Natural killer cell (primary cell): ENCODE data around the gene LDLRAD4. TPM values are rescaled to one million over a fixed set of nuclear protein-coding genes. Genes with fewer than 3 reads are reported as not detected.

Experiments used
- ATAC-seq, 3 donors: fragments of 150-1000 bp in 2 of 3; fragments of 200-7000 bp in 1 of 3; cut with Tn5 transposase; 1 replicate in 1 of 3; 2 replicates in 2 of 3; pipeline ENCODE4 v1.10.0; 2021; ENCODE audit warnings: mild to moderate bottlenecking in 2 of 3, moderate library complexity in 2 of 3
- DNase-seq, 2 donors: peaks; one replicate each; pipeline versions ENCODE4 v3.0.0 to v3.0.0-alpha.2; 2013 to 2021; ENCODE audit warnings: mixed read lengths in 1 of 2
- H3K27ac ChIP-seq: one replicate; pipeline ENCODE4 v1.5.1; 2013; ENCODE audit warnings: mild to moderate bottlenecking, low read length
- H3K27me3 ChIP-seq: one replicate; pipeline ENCODE4 v1.6.1; 2013; ENCODE audit warnings: low read length; ENCODE audit not compliant: control insufficient read depth, insufficient read depth
- H3K36me3 ChIP-seq: one replicate; pipeline ENCODE4 v1.6.1; 2013; ENCODE audit warnings: low read length; ENCODE audit not compliant: control insufficient read depth, insufficient read depth
- H3K4me1 ChIP-seq: one replicate; pipeline ENCODE4 v1.6.1; 2013; ENCODE audit warnings: low read length; ENCODE audit not compliant: control insufficient read depth, insufficient read depth
- H3K4me3 ChIP-seq: one replicate; pipeline ENCODE4 v1.5.1; 2013; ENCODE audit warnings: low read length
- H3K9me3 ChIP-seq: one replicate; pipeline ENCODE4 v1.6.1; 2013; ENCODE audit warnings: low read length; ENCODE audit not compliant: control insufficient read depth, insufficient read depth
- H3K27ac Mint-ChIP-seq, 2 donors: one replicate each; pipeline ENCODE4 v1.8.0; 2022; ENCODE audit warnings: mild to moderate bottlenecking in 2 of 2, mixed read lengths in 2 of 2, moderate library complexity in 1 of 2
- H3K27me3 Mint-ChIP-seq, 2 donors: one replicate each; pipeline ENCODE4 v1.8.0; 2022; ENCODE audit warnings: low read depth in 2 of 2, mixed read lengths in 2 of 2
- H3K36me3 Mint-ChIP-seq: one replicate; pipeline ENCODE4 v1.8.0; 2022; ENCODE audit warnings: mixed read lengths
- H3K4me1 Mint-ChIP-seq, 2 donors: one replicate each; pipeline ENCODE4 v1.8.0; 2022; ENCODE audit warnings: mixed read lengths in 2 of 2
- H3K4me3 Mint-ChIP-seq: one replicate; pipeline ENCODE4 v1.8.0; 2022; ENCODE audit warnings: mild to moderate bottlenecking, moderate library complexity, mixed read lengths
- H3K9me3 Mint-ChIP-seq, 2 donors: one replicate each; pipeline ENCODE4 v1.8.0; 2022; ENCODE audit warnings: mixed read lengths in 2 of 2
- CTCF ChIP-seq: fragments of 200-600 bp; IDR thresholded peaks from one replicate; pipeline ENCODE4 v1.8.0; 2022; ENCODE audit warnings: antibody characterized with exemption
- WGBS: methylation state at CpG from one replicate; pipeline ENCODE4 v1.1.7; 2013; ENCODE audit warnings: missing lambda C conversion rate; ENCODE audit not compliant: insufficient coverage; 5-methylcytosine and 5-hydroxymethylcytosine counted together
- intact Hi-C: fragments of 100-400 bp; cut with micrococcal nuclease; formaldehyde crosslinking; loops from one replicate; pipeline ENCODE4 v1.14.2; 2022
- total RNA-seq, 4 donors: library from RNA; stranded (reverse); fragments of 120-200 nt in 1 of 4; gene quantifications; one replicate each; pipeline versions ENCODE4 v1.2.3 to v1.2.4, GENCODE V29; 2013 to 2022

Gene LDLRAD4
- total RNA-seq, 3 donors from 2014 or later (not counting 1 experiment from before 2014, with no cell fraction given): 24.0 to 36.3 (median 29.2) TPM

GRCh38 chr18:13175754-13176210 is 42.8 kb upstream of the LDLRAD4 start:
- WGBS: 97% methylated on average over 6 of the region's 6 CpGs
- no peak overlapping the region for H3K27ac ChIP-seq
- ATAC-seq: no peak
- H3K27me3 ChIP-seq: no peaks in the 10 kb centered on the region
- no peaks in the 10 kb centered on the region for H3K4me1 ChIP-seq
- no peak for DNase-seq
- no peak for TF ChIP-seq CTCF
- no peaks in the 10 kb centered on the region for H3K9me3 ChIP-seq
- Mint-ChIP-seq H3K27ac (no peak overlapping the region), H3K4me3 (no peak overlapping the region), H3K4me1 (no peaks in the 10 kb centered on the region), H3K36me3 (no peaks in the 10 kb centered on the region), H3K27me3 (peaks cover 5 to 10% of the 10 kb centered on the region in 2 donors), H3K9me3 (no peaks in the 10 kb centered on the region)
- intact Hi-C loops: no loop called here
- H3K4me3 ChIP-seq: no peak overlapping the region
- H3K36me3 ChIP-seq: no peaks in the 10 kb centered on the region

GRCh38 chr18:13176847-13177246 is 41.7 kb upstream of the LDLRAD4 start:
- peak in 1 of 2 donors; percentile 30 for DNase-seq
- TF ChIP-seq CTCF: no peak
- H3K4me3 ChIP-seq: no peak overlapping the region

DNA sequence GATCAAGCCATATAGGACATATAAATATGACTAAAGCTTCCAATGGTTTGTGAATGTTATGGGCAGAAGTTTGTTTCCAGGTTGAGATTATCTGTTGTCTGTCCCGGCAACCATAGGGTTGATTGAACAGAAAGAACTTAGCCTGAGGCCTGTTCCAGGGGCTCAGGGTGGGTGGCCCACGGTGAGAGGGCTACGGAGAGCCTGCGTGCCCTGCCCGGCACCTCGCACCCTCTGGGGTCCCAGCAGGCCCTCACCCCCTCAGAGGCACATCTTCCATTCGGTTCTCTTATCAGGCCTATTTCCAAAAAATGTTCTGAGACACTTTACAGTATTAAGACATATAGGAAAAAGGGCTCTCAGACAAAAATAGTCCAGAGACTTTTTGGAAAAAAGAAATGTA is 40.4 kb upstream of the LDLRAD4 start:
- H3K9me3 ChIP-seq: no peaks in the 10 kb centered on the region
- WGBS: 96% methylated on average over 6 of the region's 7 CpGs
- Mint-ChIP-seq H3K4me1 (no peaks in the 10 kb centered on the region), H3K9me3 (no peaks in the 10 kb centered on the region), H3K4me3 (no peak overlapping the region), H3K27ac (no peak overlapping the region), H3K27me3 (peaks cover 3 to 7% of the 10 kb centered on the region in 2 donors), H3K36me3 (no peaks in the 10 kb centered on the region)
- no peaks in the 10 kb centered on the region for H3K36me3 ChIP-seq
- no peak overlapping the region for H3K27ac ChIP-seq
- H3K4me3 ChIP-seq: no peak overlapping the region
- intact Hi-C loops: no loop called here
- no peak for DNase-seq
- no peaks in the 10 kb centered on the region for H3K27me3 ChIP-seq
- TF ChIP-seq CTCF: no peak
- no peak for ATAC-seq
- H3K4me1 ChIP-seq: no peaks in the 10 kb centered on the region

More at GRCh38 chr18:13176847-13177246, 41.7 kb upstream of the LDLRAD4 start:
- Mint-ChIP-seq H3K36me3 (no peaks in the 10 kb centered on the region), H3K9me3 (no peaks in the 10 kb centered on the region), H3K27me3 (peaks cover 3 to 5% of the 10 kb centered on the region in 2 donors), H3K27ac (no peak overlapping the region), H3K4me3 (peak overlapping the region; percentile 11), H3K4me1 (no peaks in the 10 kb centered on the region)
- no peaks in the 10 kb centered on the region for H3K36me3 ChIP-seq
- no peaks in the 10 kb centered on the region for H3K9me3 ChIP-seq
- 73% methylated on average over 13 of the region's 13 CpGs for WGBS
- no peak overlapping the region for H3K27ac ChIP-seq
- H3K27me3 ChIP-seq: no peaks in the 10 kb centered on the region
- intact Hi-C loops: no loop called here
- no peaks in the 10 kb centered on the region for H3K4me1 ChIP-seq
- ATAC-seq: no peak

GRCh38 chr18:13178976-13179375 is 39.6 kb upstream of the LDLRAD4 start:
- intact Hi-C loops: no loop called here
- peaks cover 3 to 7% of the 10 kb centered on the region in 2 donors for H3K27me3 Mint-ChIP-seq
- Histone ChIP-seq H3K36me3 (no peaks in the 10 kb centered on the region), H3K4me3 (no peak overlapping the region), H3K9me3 (no peaks in the 10 kb centered on the region), H3K27ac (no peak overlapping the region), H3K27me3 (no peaks in the 10 kb centered on the region), H3K4me1 (no peaks in the 10 kb centered on the region)
- no peak overlapping the region for H3K27ac Mint-ChIP-seq
- no peak for DNase-seq
- ATAC-seq: no peak
- no peak overlapping the region for H3K4me3 Mint-ChIP-seq
- H3K36me3 Mint-ChIP-seq: no peaks in the 10 kb centered on the region
- H3K4me1 Mint-ChIP-seq: no peaks in the 10 kb centered on the region
- H3K9me3 Mint-ChIP-seq: no peaks in the 10 kb centered on the region
- 63% methylated on average over 1 of the region's 4 CpGs for WGBS
- TF ChIP-seq CTCF: no peak
